OCI-LY3 (cell line): ENCODE data around the gene KARS1.

Source experiments
- EZH2phosphoT487 ChIP-seq: fragments of 200-600 bp; shearing (Covaris generic); IDR thresholded peaks from 2 replicates; pipeline ENCODE4 v1.6.1; 2018; ENCODE audit warnings: antibody characterized with exemption, mixed run types, low read depth
- TF ChIP-seq, protein P1 (sequence below): fragments of 200-600, 300-600 bp; sonication (generic); IDR thresholded peaks from 2 replicates; pipeline ENCODE4 v1.5.1; 2014; ENCODE audit warnings: antibody characterized with exemption, low read length, low read depth

GRCh38 chr16:75614066-75614897 is 33.2 kb downstream of the KARS1 start:
- TF ChIP-seq, protein P1, sequence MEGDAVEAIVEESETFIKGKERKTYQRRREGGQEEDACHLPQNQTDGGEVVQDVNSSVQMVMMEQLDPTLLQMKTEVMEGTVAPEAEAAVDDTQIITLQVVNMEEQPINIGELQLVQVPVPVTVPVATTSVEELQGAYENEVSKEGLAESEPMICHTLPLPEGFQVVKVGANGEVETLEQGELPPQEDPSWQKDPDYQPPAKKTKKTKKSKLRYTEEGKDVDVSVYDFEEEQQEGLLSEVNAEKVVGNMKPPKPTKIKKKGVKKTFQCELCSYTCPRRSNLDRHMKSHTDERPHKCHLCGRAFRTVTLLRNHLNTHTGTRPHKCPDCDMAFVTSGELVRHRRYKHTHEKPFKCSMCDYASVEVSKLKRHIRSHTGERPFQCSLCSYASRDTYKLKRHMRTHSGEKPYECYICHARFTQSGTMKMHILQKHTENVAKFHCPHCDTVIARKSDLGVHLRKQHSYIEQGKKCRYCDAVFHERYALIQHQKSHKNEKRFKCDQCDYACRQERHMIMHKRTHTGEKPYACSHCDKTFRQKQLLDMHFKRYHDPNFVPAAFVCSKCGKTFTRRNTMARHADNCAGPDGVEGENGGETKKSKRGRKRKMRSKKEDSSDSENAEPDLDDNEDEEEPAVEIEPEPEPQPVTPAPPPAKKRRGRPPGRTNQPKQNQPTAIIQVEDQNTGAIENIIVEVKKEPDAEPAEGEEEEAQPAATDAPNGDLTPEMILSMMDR: no peak
- no peak for TF ChIP-seq EZH2phosphoT487
